GM18520 (cell line): ENCODE results near the gene POC5.
A peak's percentile ranks its signal among the peaks of the same experiment; 100 is the strongest.
"Not testable (repeated sequence)": the region's sequence is repeated elsewhere in the genome, so short reads cannot be mapped to it uniquely, and the experiment has no call there.

Experiments used
- ATAC-seq: cut with Tn5 transposase; IDR thresholded peaks from one replicate; pipeline ENCODE4 v1.9.1; 2021; ENCODE audit not compliant: unreplicated experiment

Gene POC5

GRCh38 chr5:75717082-75717922 lies at the start of gene POC5:
Gene POC5, minus strand, starts transcription at chr5:75717437. Its CDS starts 4,500 bp downstream, at chr5:75712937.
- peak; percentile 94 for ATAC-seq

- no peak for ATAC-seq
Observed at GRCh38 chr5:75758116-75758515, 40.9 kb upstream of the POC5 start.

- no peak for ATAC-seq
Observed at GRCh38 chr5:75756981-75757380, 39.7 kb upstream of the POC5 start.

- no peak for ATAC-seq
Observed at GRCh38 chr5:75756211-75756610, 39.0 kb upstream of the POC5 start.

GRCh38 chr5:75753182-75753581 lies 35.9 kb upstream of the POC5 start:
- ATAC-seq = no peak

- no peak for ATAC-seq
Observed at GRCh38 chr5:75744355-75744754, 27.1 kb upstream of the POC5 start.

- ATAC-seq = no peak
Observed at GRCh38 chr5:75736273-75736672, 19.0 kb upstream of the POC5 start.

GRCh38 chr5:75734913-75735789 lies 17.9 kb upstream of the POC5 start:
- no peak for ATAC-seq

GRCh38 chr5:75733767-75734166 lies 16.5 kb upstream of the POC5 start:
- ATAC-seq = no peak

GRCh38 chr5:75731515-75731914 lies 14.3 kb upstream of the POC5 start:
- not testable (repeated sequence) for ATAC-seq

- no peak for ATAC-seq
Observed at GRCh38 chr5:75729321-75729720, 12.1 kb upstream of the POC5 start.

GRCh38 chr5:75727931-75728330 lies 10.7 kb upstream of the POC5 start:
- ATAC-seq = no peak

- not testable (repeated sequence) for ATAC-seq
Observed at GRCh38 chr5:75726224-75726623, 9.0 kb upstream of the POC5 start.

- no peak for ATAC-seq
Observed at GRCh38 chr5:75723378-75723777, 6.1 kb upstream of the POC5 start.

- ATAC-seq = no peak
Observed at GRCh38 chr5:75721573-75721972, 4.3 kb upstream of the POC5 start.

- no peak for ATAC-seq
Observed at GRCh38 chr5:75720882-75721281, 3.6 kb upstream of the POC5 start.

GRCh38 chr5:75716715-75717081 lies 539 bp downstream of the POC5 start:
- ATAC-seq = peak; percentile 4

- ATAC-seq = no peak
Observed at GRCh38 chr5:75712091-75712490, 5.1 kb downstream of the POC5 start.

- ATAC-seq = no peak
Observed at GRCh38 chr5:75711151-75711550, 6.1 kb downstream of the POC5 start.

- ATAC-seq = no peak
Observed at GRCh38 chr5:75710637-75711036, 6.6 kb downstream of the POC5 start.

- ATAC-seq = no peak
Observed at GRCh38 chr5:75707911-75708509, 9.2 kb downstream of the POC5 start.

GRCh38 chr5:75706775-75707174 lies 10.5 kb downstream of the POC5 start:
- no peak for ATAC-seq
